ENCODE data around the gene SLC17A6. TPM values are rescaled to one million over a fixed set of nuclear protein-coding genes. Genes with fewer than 3 reads are reported as not detected.

Gene SLC17A6
- total RNA-seq, 1 donor from 2014 or later, result not detected

GRCh38 chr11:22347857-22348487 is 9.8 kb downstream of the SLC17A6 start:
- peaks cover 50% of the 10 kb centered on the region for H3K27me3 Mint-ChIP-seq (ENCODE audit: low read depth)

GRCh38 chr11:22349491-22349890 is 11.3 kb downstream of the SLC17A6 start:
- DNase-seq (ENCODE audit: low spot score), result no peak
- Mint-ChIP-seq H3K36me3 (ENCODE audit: low read depth) (no peaks in the 10 kb centered on the region), H3K27ac (ENCODE audit: unreplicated experiment) (no peak overlapping the region), H3K4me1 (ENCODE audit: low read depth) (no peaks in the 10 kb centered on the region), H3K9me3 (ENCODE audit: low read depth) (no peaks in the 10 kb centered on the region), H3K27me3 (ENCODE audit: low read depth) (peaks cover 35% of the 10 kb centered on the region), H3K4me3 (ENCODE audit: unreplicated experiment) (no peak overlapping the region)
- no peak for TF ChIP-seq CTCF (IDR thresholded peaks at IDR 0.05)

More at GRCh38 chr11:22347857-22348487, 9.8 kb downstream of the SLC17A6 start:
- H3K9me3 Mint-ChIP-seq (ENCODE audit: low read depth), result no peaks in the 10 kb centered on the region
- H3K36me3 Mint-ChIP-seq (ENCODE audit: low read depth), result no peaks in the 10 kb centered on the region
- H3K4me1 Mint-ChIP-seq (ENCODE audit: low read depth), result no peaks in the 10 kb centered on the region
- no peak overlapping the region for H3K4me3 Mint-ChIP-seq (ENCODE audit: unreplicated experiment)
- no peak for TF ChIP-seq CTCF (IDR thresholded peaks at IDR 0.05)
- no peak for DNase-seq (ENCODE audit: low spot score)
- no peak overlapping the region for H3K27ac Mint-ChIP-seq (ENCODE audit: unreplicated experiment)

- Mint-ChIP-seq H3K27me3 (ENCODE audit: low read depth) (peaks cover 17% of the 10 kb centered on the region), H3K9me3 (ENCODE audit: low read depth) (no peaks in the 10 kb centered on the region), H3K36me3 (ENCODE audit: low read depth) (no peaks in the 10 kb centered on the region), H3K27ac (ENCODE audit: unreplicated experiment) (no peak overlapping the region), H3K4me3 (ENCODE audit: unreplicated experiment) (no peak overlapping the region), H3K4me1 (ENCODE audit: low read depth) (no peaks in the 10 kb centered on the region)
- TF ChIP-seq CTCF (IDR thresholded peaks at IDR 0.05), result no peak
- no peak for DNase-seq (ENCODE audit: low spot score)
Observed at GRCh38 chr11:22359295-22359694, 21.1 kb downstream of the SLC17A6 start.

GRCh38 chr11:22371160-22371559 is 33.0 kb downstream of the SLC17A6 start:
- H3K9me3 Mint-ChIP-seq (ENCODE audit: low read depth), result no peaks in the 10 kb centered on the region

GRCh38 chr11:22387126-22387525 is 48.9 kb downstream of the SLC17A6 start:
- DNase-seq (ENCODE audit: low spot score), result no peak
- Mint-ChIP-seq H3K36me3 (ENCODE audit: low read depth) (no peaks in the 10 kb centered on the region), H3K4me3 (ENCODE audit: unreplicated experiment) (no peak overlapping the region), H3K27ac (ENCODE audit: unreplicated experiment) (no peak overlapping the region), H3K4me1 (ENCODE audit: low read depth) (no peaks in the 10 kb centered on the region), H3K27me3 (ENCODE audit: low read depth) (peaks cover 12% of the 10 kb centered on the region), H3K9me3 (ENCODE audit: low read depth) (no peaks in the 10 kb centered on the region)
- TF ChIP-seq CTCF (IDR thresholded peaks at IDR 0.05), result no peak

More at GRCh38 chr11:22371160-22371559, 33.0 kb downstream of the SLC17A6 start:
- no peak overlapping the region for H3K27ac Mint-ChIP-seq (ENCODE audit: unreplicated experiment)
- H3K36me3 Mint-ChIP-seq (ENCODE audit: low read depth), result no peaks in the 10 kb centered on the region
- H3K4me3 Mint-ChIP-seq (ENCODE audit: unreplicated experiment), result no peak overlapping the region
- H3K4me1 Mint-ChIP-seq (ENCODE audit: low read depth), result no peaks in the 10 kb centered on the region
- no peak for DNase-seq (ENCODE audit: low spot score)
- H3K27me3 Mint-ChIP-seq (ENCODE audit: low read depth), result peaks cover 12% of the 10 kb centered on the region
- TF ChIP-seq CTCF (IDR thresholded peaks at IDR 0.05), result no peak

All from chondrocyte (in vitro differentiated cells).